Tibial nerve (tissue), 3 donors: Measurements from ENCODE around the gene PLXNA4.

Experiments
- CTCF ChIP-seq, 5 experiments: fragments of 200-600 bp in 3 of 5; fragments of 450-650 bp in 2 of 5; sonication (generic) in 3 of 5; IDR thresholded peaks; one replicate each; pipeline ENCODE4 v1.5.1; 2016 to 2019; ENCODE audit warnings: antibody characterized with exemption in 5 of 5, mild to moderate bottlenecking in 3 of 5, moderate library complexity in 2 of 5
- POLR2A ChIP-seq, 2 donors: fragments of 450-650 bp; IDR thresholded peaks; one replicate each; pipeline ENCODE4 v1.6.1; 2017; ENCODE audit warnings: antibody characterized with exemption in 2 of 2, mild to moderate bottlenecking in 2 of 2, moderate library complexity in 2 of 2

- TF ChIP-seq CTCF (IDR thresholded peaks at IDR 0.05): no peak
- no peak for TF ChIP-seq POLR2A (IDR thresholded peaks at IDR 0.05)
Observed at GRCh38 chr7:132423594-132424200, 152.6 kb downstream of the PLXNA4 start.
